IMR-90 (cell line): Measurements from ENCODE around the gene TRIM28.

ENCODE experiments used
- BHLHE40 ChIP-seq: fragments of 150-350 bp; IDR thresholded peaks from 2 replicates; pipeline ENCODE4 v1.6.1; 2016; ENCODE audit warnings: mild to moderate bottlenecking, low read depth, low read length
- CEBPB ChIP-seq: IDR thresholded peaks from 2 replicates; pipeline ENCODE4 v1.6.1; 2012; ENCODE audit warnings: low read depth, low read length, improper control_type of control experiment
- MAFK ChIP-seq: IDR thresholded peaks from 2 replicates; pipeline ENCODE4 v1.6.1; 2012; ENCODE audit warnings: low read depth, low read length, improper control_type of control experiment
- POLR2A ChIP-seq: IDR thresholded peaks from 2 replicates; pipeline ENCODE4 v1.6.1; 2012; ENCODE audit warnings: mild to moderate bottlenecking, low read depth, low read length
- RCOR1 ChIP-seq: IDR thresholded peaks from 2 replicates; pipeline ENCODE4 v1.6.1; 2012; ENCODE audit warnings: mild to moderate bottlenecking, low read length, improper control_type of control experiment; ENCODE audit not compliant: insufficient replicate concordance
- RFX5 ChIP-seq: IDR thresholded peaks from 2 replicates; pipeline ENCODE4 v1.8.0; 2012; ENCODE audit warnings: low read depth, mild to moderate bottlenecking, low read length, moderate library complexity
- TF ChIP-seq, protein P1 (sequence below): conservative IDR thresholded peaks from 2 replicates; pipeline ENCODE4 v1.5.1; 2012; ENCODE audit warnings: mild to moderate bottlenecking, low read depth, low read length, improper control_type of control experiment
- TF ChIP-seq, protein P2 (sequence below): fragments of 150-350 bp; IDR thresholded peaks from 2 replicates; pipeline ENCODE4 v1.6.1; 2017; ENCODE audit warnings: mild to moderate bottlenecking, antibody characterized with exemption, low read length, low read depth
- TF ChIP-seq, protein P3 (sequence below): fragments of 150-350 bp; IDR thresholded peaks from 2 replicates; pipeline ENCODE4 v1.6.1; 2016; ENCODE audit warnings: low read depth, mild to moderate bottlenecking, low read length, moderate library complexity, borderline replicate concordance

DNA sequence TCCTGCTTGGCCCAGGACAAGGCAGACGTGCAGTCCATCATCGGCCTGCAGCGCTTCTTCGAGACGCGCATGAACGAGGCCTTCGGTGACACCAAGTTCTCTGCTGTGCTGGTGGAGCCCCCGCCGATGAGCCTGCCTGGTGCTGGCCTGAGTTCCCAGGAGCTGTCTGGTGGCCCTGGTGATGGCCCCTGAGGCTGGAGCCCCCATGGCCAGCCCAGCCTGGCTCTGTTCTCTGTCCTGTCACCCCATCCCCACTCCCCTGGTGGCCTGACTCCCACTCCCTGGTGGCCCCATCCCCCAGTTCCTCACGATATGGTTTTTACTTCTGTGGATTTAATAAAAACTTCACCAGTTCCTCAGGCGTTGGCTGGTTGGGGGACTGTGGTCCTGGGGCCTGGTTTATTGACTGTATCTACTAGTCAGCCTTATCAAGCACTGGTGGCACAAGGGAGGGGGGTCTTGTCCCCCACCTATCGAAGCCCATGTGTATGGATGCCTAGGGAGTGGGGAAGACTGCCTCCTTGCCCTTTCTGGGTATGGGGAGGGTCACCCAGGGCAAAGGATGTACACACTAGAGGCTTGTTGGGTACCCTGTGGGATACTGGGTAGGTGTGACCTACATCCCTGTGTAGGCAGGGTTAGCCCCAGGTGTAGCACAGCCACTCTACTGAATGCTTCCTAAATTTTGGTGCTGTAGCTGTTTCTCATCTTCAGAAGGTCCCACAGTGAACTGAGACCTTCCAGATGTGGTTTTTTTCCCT, 6.7 kb downstream of the TRIM28 start:
- TF ChIP-seq POLR2A: no peak
- no peak for TF ChIP-seq RCOR1
- TF ChIP-seq, protein P1, sequence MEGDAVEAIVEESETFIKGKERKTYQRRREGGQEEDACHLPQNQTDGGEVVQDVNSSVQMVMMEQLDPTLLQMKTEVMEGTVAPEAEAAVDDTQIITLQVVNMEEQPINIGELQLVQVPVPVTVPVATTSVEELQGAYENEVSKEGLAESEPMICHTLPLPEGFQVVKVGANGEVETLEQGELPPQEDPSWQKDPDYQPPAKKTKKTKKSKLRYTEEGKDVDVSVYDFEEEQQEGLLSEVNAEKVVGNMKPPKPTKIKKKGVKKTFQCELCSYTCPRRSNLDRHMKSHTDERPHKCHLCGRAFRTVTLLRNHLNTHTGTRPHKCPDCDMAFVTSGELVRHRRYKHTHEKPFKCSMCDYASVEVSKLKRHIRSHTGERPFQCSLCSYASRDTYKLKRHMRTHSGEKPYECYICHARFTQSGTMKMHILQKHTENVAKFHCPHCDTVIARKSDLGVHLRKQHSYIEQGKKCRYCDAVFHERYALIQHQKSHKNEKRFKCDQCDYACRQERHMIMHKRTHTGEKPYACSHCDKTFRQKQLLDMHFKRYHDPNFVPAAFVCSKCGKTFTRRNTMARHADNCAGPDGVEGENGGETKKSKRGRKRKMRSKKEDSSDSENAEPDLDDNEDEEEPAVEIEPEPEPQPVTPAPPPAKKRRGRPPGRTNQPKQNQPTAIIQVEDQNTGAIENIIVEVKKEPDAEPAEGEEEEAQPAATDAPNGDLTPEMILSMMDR: no peak
- TF ChIP-seq CEBPB: no peak
- no peak for TF ChIP-seq MAFK
- no peak for TF ChIP-seq BHLHE40
- TF ChIP-seq RFX5: no peak
- TF ChIP-seq, protein P2, sequence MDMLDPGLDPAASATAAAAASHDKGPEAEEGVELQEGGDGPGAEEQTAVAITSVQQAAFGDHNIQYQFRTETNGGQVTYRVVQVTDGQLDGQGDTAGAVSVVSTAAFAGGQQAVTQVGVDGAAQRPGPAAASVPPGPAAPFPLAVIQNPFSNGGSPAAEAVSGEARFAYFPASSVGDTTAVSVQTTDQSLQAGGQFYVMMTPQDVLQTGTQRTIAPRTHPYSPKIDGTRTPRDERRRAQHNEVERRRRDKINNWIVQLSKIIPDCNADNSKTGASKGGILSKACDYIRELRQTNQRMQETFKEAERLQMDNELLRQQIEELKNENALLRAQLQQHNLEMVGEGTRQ: no peak
- TF ChIP-seq, protein P3, sequence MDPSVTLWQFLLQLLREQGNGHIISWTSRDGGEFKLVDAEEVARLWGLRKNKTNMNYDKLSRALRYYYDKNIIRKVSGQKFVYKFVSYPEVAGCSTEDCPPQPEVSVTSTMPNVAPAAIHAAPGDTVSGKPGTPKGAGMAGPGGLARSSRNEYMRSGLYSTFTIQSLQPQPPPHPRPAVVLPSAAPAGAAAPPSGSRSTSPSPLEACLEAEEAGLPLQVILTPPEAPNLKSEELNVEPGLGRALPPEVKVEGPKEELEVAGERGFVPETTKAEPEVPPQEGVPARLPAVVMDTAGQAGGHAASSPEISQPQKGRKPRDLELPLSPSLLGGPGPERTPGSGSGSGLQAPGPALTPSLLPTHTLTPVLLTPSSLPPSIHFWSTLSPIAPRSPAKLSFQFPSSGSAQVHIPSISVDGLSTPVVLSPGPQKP: no peak
